ENCODE data around the gene RORB.

RORB gene

DNA sequence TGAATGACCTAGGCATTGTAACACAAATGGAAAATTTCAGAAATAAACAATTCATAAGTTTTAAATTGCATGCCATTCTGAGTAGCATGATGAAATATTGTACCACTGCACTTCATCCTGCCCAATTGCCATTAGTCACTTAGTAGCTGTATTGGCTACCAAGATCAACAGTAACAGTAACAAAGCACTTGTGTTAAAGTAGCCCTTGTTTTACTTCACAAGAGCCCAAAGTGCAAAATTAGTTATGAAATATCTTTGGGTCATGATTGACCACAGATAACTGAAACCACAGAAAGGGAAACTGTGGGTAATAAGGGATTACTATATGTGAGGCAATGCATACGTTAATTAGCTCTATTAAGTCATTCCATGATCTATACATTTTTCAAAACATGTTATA lies 33.3 kb upstream of the RORB start:
- WGBS (ENCODE audit: extremely low coverage, insufficient coverage, insufficient read length): no CpG with 5 or more reads among the region's 1 CpG

DNA sequence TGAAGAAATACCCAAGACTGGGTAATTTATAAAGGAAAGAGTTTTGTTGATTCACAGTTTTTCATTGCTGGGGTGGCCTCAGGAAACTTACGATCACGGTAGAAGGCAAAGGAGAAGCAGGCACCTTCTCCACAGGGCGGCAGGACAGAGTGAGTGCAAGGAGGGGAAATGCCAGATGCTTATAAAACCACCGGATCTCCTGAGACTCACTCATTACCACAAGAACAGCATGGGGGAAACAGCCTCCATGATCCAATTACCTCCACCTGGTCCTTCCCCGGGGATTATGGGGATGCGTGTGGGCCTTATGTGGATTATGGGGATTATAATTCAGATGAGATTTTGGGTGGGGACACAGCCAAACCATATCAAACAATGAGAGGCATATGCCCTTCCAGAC lies 18.5 kb upstream of the RORB start:
- Histone ChIP-seq H2AK5ac (ENCODE audit: low read length) (no peak overlapping the region), H2BK12ac (ENCODE audit: low read length) (no peak overlapping the region), H3K18ac (ENCODE audit: low read length) (no peak overlapping the region), H3K23ac (ENCODE audit: low read length) (no peak overlapping the region), H2BK120ac (ENCODE audit: insufficient read depth, low read length, poor library complexity) (no peak overlapping the region), H3K4me3 (ENCODE audit: low read depth, low read length) (no peak overlapping the region), H3K4me2 (ENCODE audit: low read length) (no peak overlapping the region), H3K9me3 (ENCODE audit: insufficient read depth, low read depth, low read length) (peaks cover 3% of the 10 kb centered on the region), H3K14ac (ENCODE audit: low read length) (no peak overlapping the region), H3K79me1 (ENCODE audit: low read length) (no peaks in the 10 kb centered on the region), H3K27me3 (ENCODE audit: insufficient read depth, low read length) (no peaks in the 10 kb centered on the region), H3K27ac (ENCODE audit: low read depth, low read length) (no peak overlapping the region), H4K91ac (ENCODE audit: low read depth, low read length) (no peak overlapping the region), H3K36me3 (ENCODE audit: control insufficient read depth in 1 of 2, insufficient read depth in 2 of 2, low read length in 2 of 2) (no peaks in the 10 kb centered on the region), H3K4me1 (ENCODE audit: control insufficient read depth in 1 of 2, insufficient read depth in 2 of 2, low read length in 2 of 2) (no peaks in the 10 kb centered on the region), H4K8ac (ENCODE audit: low read depth, low read length) (no peak overlapping the region), H3K9ac (ENCODE audit: low read length) (no peak overlapping the region), H3K79me2 (ENCODE audit: control insufficient read depth, insufficient read depth, low read length, poor library complexity) (no peaks in the 10 kb centered on the region), H3K4ac (ENCODE audit: low read depth, low read length) (no peak overlapping the region), H4K12ac (ENCODE audit: low read depth, low read length) (no peak overlapping the region), H2AFZ (ENCODE audit: insufficient read depth, low read length, poor library complexity) (no peak overlapping the region), H2BK5ac (ENCODE audit: low read depth, low read length, poor library complexity) (no peak overlapping the region)
- no peak for DNase-seq
- no CpG with 5 or more reads among the region's 6 CpGs for WGBS (ENCODE audit: extremely low coverage, insufficient coverage, insufficient read length)

More for the DNA sequence above, 33.3 kb upstream of the RORB start:
- Histone ChIP-seq H3K14ac (ENCODE audit: low read length) (no peak overlapping the region), H3K4me2 (ENCODE audit: low read length) (no peak overlapping the region), H3K79me1 (ENCODE audit: low read length) (no peaks in the 10 kb centered on the region), H2BK5ac (ENCODE audit: low read depth, low read length, poor library complexity) (no peak overlapping the region), H3K9me3 (ENCODE audit: insufficient read depth, low read depth, low read length) (no peaks in the 10 kb centered on the region), H4K8ac (ENCODE audit: low read depth, low read length) (no peak overlapping the region), H4K12ac (ENCODE audit: low read depth, low read length) (no peak overlapping the region), H2AK5ac (ENCODE audit: low read length) (no peak overlapping the region), H3K79me2 (ENCODE audit: control insufficient read depth, insufficient read depth, low read length, poor library complexity) (no peaks in the 10 kb centered on the region), H3K4ac (ENCODE audit: low read depth, low read length) (no peak overlapping the region), H3K23ac (ENCODE audit: low read length) (no peak overlapping the region), H3K9ac (ENCODE audit: low read length) (no peak overlapping the region), H3K4me1 (ENCODE audit: control insufficient read depth in 1 of 2, insufficient read depth in 2 of 2, low read length in 2 of 2) (no peaks in the 10 kb centered on the region), H3K18ac (ENCODE audit: low read length) (no peak overlapping the region), H2AFZ (ENCODE audit: insufficient read depth, low read length, poor library complexity) (no peak overlapping the region), H2BK12ac (ENCODE audit: low read length) (no peak overlapping the region), H3K4me3 (ENCODE audit: low read depth, low read length) (no peak overlapping the region), H3K27ac (ENCODE audit: low read depth, low read length) (no peak overlapping the region), H3K27me3 (ENCODE audit: insufficient read depth, low read length) (no peaks in the 10 kb centered on the region), H3K36me3 (ENCODE audit: control insufficient read depth in 1 of 2, insufficient read depth in 2 of 2, low read length in 2 of 2) (no peaks in the 10 kb centered on the region), H4K91ac (ENCODE audit: low read depth, low read length) (no peak overlapping the region), H2BK120ac (ENCODE audit: insufficient read depth, low read length, poor library complexity) (no peak overlapping the region)
- DNase-seq: no peak

DNA sequence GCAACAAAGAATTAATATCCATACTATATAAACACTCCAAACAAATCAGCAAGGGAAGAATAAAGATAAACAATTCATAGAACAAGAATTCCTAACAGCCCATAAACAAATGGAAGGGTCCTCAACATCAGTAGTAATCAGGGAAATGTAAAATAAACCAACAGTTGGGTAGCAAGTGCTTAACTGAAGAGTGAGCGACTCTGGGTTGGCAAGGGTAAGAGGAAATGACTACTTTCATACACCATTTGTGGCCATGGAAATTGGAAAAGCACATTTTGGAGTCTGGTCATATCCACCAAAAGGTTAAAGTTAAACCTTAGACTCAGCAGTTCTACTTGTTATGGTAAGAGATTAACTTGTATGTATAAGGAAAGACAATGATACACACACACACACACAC lies 17.4 kb upstream of the RORB start:
- Histone ChIP-seq H2BK5ac (ENCODE audit: low read depth, low read length, poor library complexity) (no peak overlapping the region), H3K14ac (ENCODE audit: low read length) (no peak overlapping the region), H3K4me1 (ENCODE audit: control insufficient read depth in 1 of 2, insufficient read depth in 2 of 2, low read length in 2 of 2) (no peaks in the 10 kb centered on the region), H3K4ac (ENCODE audit: low read depth, low read length) (no peak overlapping the region), H3K4me2 (ENCODE audit: low read length) (no peak overlapping the region), H3K23ac (ENCODE audit: low read length) (no peak overlapping the region), H2AK5ac (ENCODE audit: low read length) (no peak overlapping the region), H3K9ac (ENCODE audit: low read length) (no peak overlapping the region), H3K36me3 (ENCODE audit: control insufficient read depth in 1 of 2, insufficient read depth in 2 of 2, low read length in 2 of 2) (no peaks in the 10 kb centered on the region), H3K79me2 (ENCODE audit: control insufficient read depth, insufficient read depth, low read length, poor library complexity) (no peaks in the 10 kb centered on the region), H4K91ac (ENCODE audit: low read depth, low read length) (no peak overlapping the region), H3K27me3 (ENCODE audit: insufficient read depth, low read length) (no peaks in the 10 kb centered on the region), H3K4me3 (ENCODE audit: low read depth, low read length) (no peak overlapping the region), H3K79me1 (ENCODE audit: low read length) (no peaks in the 10 kb centered on the region), H2BK120ac (ENCODE audit: insufficient read depth, low read length, poor library complexity) (no peak overlapping the region), H3K9me3 (ENCODE audit: insufficient read depth, low read depth, low read length) (peaks cover 3% of the 10 kb centered on the region), H4K8ac (ENCODE audit: low read depth, low read length) (no peak overlapping the region), H4K12ac (ENCODE audit: low read depth, low read length) (no peak overlapping the region), H2AFZ (ENCODE audit: insufficient read depth, low read length, poor library complexity) (no peak overlapping the region), H3K27ac (ENCODE audit: low read depth, low read length) (no peak overlapping the region), H2BK12ac (ENCODE audit: low read length) (no peak overlapping the region), H3K18ac (ENCODE audit: low read length) (no peak overlapping the region)
- DNase-seq: no peak
- whole genome bisulfite sequencing (ENCODE audit: extremely low coverage, insufficient coverage, insufficient read length): no CpG with 5 or more reads among the region's 1 CpG

DNA sequence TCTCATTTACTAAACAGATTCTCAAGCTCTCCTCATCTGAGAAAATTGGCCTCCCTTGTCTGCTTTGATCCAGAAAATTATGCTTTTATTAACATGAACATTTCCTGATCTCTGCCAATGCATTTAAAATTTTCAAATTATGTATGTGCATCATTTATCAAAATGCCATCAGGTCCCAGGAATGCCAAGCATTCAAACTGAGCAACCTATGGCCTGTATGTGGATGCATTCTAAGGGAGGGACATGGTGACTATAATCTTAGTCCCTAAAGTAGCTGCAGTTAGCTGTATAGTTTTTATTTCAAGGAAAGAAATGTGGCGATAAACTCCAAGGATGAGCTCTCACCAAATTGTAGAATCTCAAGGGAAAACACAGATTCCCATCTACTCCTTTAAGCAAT lies 9.7 kb upstream of the RORB start:
- Histone ChIP-seq H3K9me3 (ENCODE audit: insufficient read depth, low read depth, low read length) (no peaks in the 10 kb centered on the region), H2BK12ac (ENCODE audit: low read length) (no peak overlapping the region), H3K36me3 (ENCODE audit: control insufficient read depth in 1 of 2, insufficient read depth in 2 of 2, low read length in 2 of 2) (no peaks in the 10 kb centered on the region), H3K18ac (ENCODE audit: low read length) (no peak overlapping the region), H2BK120ac (ENCODE audit: insufficient read depth, low read length, poor library complexity) (no peak overlapping the region), H3K23ac (ENCODE audit: low read length) (no peak overlapping the region), H3K27ac (ENCODE audit: low read depth, low read length) (no peak overlapping the region), H3K4me2 (ENCODE audit: low read length) (no peak overlapping the region), H4K8ac (ENCODE audit: low read depth, low read length) (no peak overlapping the region), H3K14ac (ENCODE audit: low read length) (no peak overlapping the region), H2AK5ac (ENCODE audit: low read length) (no peak overlapping the region), H3K4me3 (ENCODE audit: low read depth, low read length) (no peak overlapping the region), H2AFZ (ENCODE audit: insufficient read depth, low read length, poor library complexity) (no peak overlapping the region), H4K91ac (ENCODE audit: low read depth, low read length) (no peak overlapping the region), H2BK5ac (ENCODE audit: low read depth, low read length, poor library complexity) (no peak overlapping the region), H3K79me1 (ENCODE audit: low read length) (no peaks in the 10 kb centered on the region), H3K9ac (ENCODE audit: low read length) (no peak overlapping the region), H3K4me1 (ENCODE audit: control insufficient read depth in 1 of 2, insufficient read depth in 2 of 2, low read length in 2 of 2) (no peaks in the 10 kb centered on the region), H4K12ac (ENCODE audit: low read depth, low read length) (no peak overlapping the region), H3K79me2 (ENCODE audit: control insufficient read depth, insufficient read depth, low read length, poor library complexity) (no peaks in the 10 kb centered on the region), H3K4ac (ENCODE audit: low read depth, low read length) (no peak overlapping the region), H3K27me3 (ENCODE audit: insufficient read depth, low read length) (no peaks in the 10 kb centered on the region)
- no CpG with 5 or more reads among the region's 1 CpG for WGBS (ENCODE audit: extremely low coverage, insufficient coverage, insufficient read length)
- DNase-seq: peak in 1 of 2 donors; percentile 18

All from trophoblast cell (in vitro differentiated cells and primary cell).